Fibroblast of lung (primary cell): ENCODE measurements around the gene ARHGAP42.

ENCODE experiments used
- EZH2 ChIP-seq: IDR thresholded peaks from 2 replicates; pipeline ENCODE4 v1.5.1; 2012; ENCODE audit warnings: low read length, control low read depth, mild to moderate bottlenecking; ENCODE audit errors: missing control alignments
- TF ChIP-seq, protein P1 (sequence below), 2 donors: IDR thresholded peaks in 1 of 2; conservative IDR thresholded peaks in 1 of 2; 1 replicate in 1 of 2; 2 replicates in 1 of 2; pipeline ENCODE4 v1.5.1; 2011 to 2012; ENCODE audit warnings: low read length in 2 of 2, control low read depth in 1 of 2, inconsistent platforms in 1 of 2, low read depth in 1 of 2, mild to moderate bottlenecking in 1 of 2

DNA sequence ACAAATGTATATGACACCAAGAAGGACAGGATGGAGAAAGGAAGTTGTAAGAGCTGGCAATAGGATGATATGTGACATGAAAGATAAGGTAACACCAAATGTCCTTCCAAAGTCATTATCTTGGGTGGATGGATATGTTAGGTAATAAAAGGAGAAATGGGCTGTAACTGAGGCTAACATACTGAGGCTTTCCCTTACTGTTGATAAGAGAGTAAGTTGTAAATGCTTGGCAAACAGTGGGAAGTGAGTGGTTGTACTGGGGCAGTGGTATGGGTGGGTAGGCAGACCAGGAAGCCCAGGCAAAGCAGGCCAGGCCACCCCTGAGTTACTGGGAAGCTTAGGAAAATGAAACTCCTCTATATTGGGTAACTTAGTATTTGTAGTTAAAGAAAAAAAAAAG lies 73.7 kb downstream of the ARHGAP42 start:
- TF ChIP-seq, protein P1, sequence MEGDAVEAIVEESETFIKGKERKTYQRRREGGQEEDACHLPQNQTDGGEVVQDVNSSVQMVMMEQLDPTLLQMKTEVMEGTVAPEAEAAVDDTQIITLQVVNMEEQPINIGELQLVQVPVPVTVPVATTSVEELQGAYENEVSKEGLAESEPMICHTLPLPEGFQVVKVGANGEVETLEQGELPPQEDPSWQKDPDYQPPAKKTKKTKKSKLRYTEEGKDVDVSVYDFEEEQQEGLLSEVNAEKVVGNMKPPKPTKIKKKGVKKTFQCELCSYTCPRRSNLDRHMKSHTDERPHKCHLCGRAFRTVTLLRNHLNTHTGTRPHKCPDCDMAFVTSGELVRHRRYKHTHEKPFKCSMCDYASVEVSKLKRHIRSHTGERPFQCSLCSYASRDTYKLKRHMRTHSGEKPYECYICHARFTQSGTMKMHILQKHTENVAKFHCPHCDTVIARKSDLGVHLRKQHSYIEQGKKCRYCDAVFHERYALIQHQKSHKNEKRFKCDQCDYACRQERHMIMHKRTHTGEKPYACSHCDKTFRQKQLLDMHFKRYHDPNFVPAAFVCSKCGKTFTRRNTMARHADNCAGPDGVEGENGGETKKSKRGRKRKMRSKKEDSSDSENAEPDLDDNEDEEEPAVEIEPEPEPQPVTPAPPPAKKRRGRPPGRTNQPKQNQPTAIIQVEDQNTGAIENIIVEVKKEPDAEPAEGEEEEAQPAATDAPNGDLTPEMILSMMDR (conservative IDR thresholded peaks at IDR 0.05 in 1 of 2, IDR thresholded peaks at IDR 0.05 in 1 of 2; ENCODE audit: low read depth in 1 of 2, low read length in 2 of 2), result no peak
- TF ChIP-seq EZH2, result no peak
